ENCODE data around the gene EFNA4.

GRCh38 chr1:155023627-155024026 is 39.9 kb upstream of the EFNA4 start:
- TF ChIP-seq TAF1 (IDR thresholded peaks at IDR 0.05; ENCODE audit: borderline replicate concordance, insufficient read depth, low read length) (no peak), POLR2AphosphoS5 (IDR thresholded peaks at IDR 0.05; ENCODE audit: low read depth, low read length) (no peak), SIN3A (IDR thresholded peaks at IDR 0.05; ENCODE audit: borderline replicate concordance, insufficient read depth, low read length) (no peak), REST (IDR thresholded peaks at IDR 0.05; ENCODE audit: insufficient read depth in 1 of 2, low read depth in 2 of 2, low read length in 2 of 2) (no peak), FOXP2 (optimal IDR thresholded peaks at IDR 0.05; ENCODE audit: borderline replicate concordance, extremely low read depth, extremely low read length, insufficient read depth) (no peak)

Data from PFSK-1 (cell line).